ENCODE data around the gene RBM38.

DNA sequence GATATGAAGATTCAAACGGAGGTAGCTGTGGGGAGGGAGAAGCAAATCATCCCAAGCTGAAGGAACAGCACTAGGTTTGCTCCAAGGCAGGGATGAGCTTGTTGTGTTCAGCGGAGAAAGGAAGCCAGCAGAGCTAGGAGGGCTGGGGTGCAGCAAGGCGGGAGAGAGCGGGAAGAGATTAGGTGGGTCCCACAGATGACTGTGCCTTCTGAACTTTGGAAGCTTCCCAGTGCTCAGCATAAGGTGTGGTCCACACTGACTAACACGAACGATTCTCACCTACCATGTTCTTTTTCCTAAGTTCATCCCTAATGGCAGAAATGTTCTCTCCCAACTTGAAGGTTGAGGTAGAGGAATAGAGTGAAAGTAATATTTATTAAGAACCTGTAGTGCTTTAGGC is 38.9 kb upstream of the RBM38 start:
- TF ChIP-seq, protein P1, sequence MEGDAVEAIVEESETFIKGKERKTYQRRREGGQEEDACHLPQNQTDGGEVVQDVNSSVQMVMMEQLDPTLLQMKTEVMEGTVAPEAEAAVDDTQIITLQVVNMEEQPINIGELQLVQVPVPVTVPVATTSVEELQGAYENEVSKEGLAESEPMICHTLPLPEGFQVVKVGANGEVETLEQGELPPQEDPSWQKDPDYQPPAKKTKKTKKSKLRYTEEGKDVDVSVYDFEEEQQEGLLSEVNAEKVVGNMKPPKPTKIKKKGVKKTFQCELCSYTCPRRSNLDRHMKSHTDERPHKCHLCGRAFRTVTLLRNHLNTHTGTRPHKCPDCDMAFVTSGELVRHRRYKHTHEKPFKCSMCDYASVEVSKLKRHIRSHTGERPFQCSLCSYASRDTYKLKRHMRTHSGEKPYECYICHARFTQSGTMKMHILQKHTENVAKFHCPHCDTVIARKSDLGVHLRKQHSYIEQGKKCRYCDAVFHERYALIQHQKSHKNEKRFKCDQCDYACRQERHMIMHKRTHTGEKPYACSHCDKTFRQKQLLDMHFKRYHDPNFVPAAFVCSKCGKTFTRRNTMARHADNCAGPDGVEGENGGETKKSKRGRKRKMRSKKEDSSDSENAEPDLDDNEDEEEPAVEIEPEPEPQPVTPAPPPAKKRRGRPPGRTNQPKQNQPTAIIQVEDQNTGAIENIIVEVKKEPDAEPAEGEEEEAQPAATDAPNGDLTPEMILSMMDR (IDR thresholded peaks at IDR 0.05) = no peak
- TF ChIP-seq ZFX (IDR thresholded peaks at IDR 0.05; ENCODE audit: borderline replicate concordance) = no peak

All from 22Rv1 (cell line).